GM12872 (cell line): ENCODE results near the gene FUT6.

Experiments used
- CTCF ChIP-seq: IDR thresholded peaks from 3 replicates; pipeline ENCODE4 v1.5.1; 2011; ENCODE audit warnings: low read depth, mild to moderate bottlenecking, low read length, moderate library complexity; ENCODE audit not compliant: insufficient read depth

Gene FUT6

GRCh38 chr19:5843295-5843927 is 3.9 kb upstream of the FUT6 start:
- TF ChIP-seq CTCF, result no peak

GRCh38 chr19:5838353-5839064 is 993 bp downstream of the FUT6 start:
- TF ChIP-seq CTCF, result no peak

- no peak for TF ChIP-seq CTCF
Measured at GRCh38 chr19:5837761-5838352, 1.6 kb downstream of the FUT6 start.

GRCh38 chr19:5832527-5833216 is 6.8 kb downstream of the FUT6 start:
- TF ChIP-seq CTCF, result no peak

GRCh38 chr19:5832061-5832460 is 7.4 kb downstream of the FUT6 start:
- no peak for TF ChIP-seq CTCF

GRCh38 chr19:5831159-5831558 is 8.3 kb downstream of the FUT6 start:
- TF ChIP-seq CTCF, result no peak
